Trophoblast cell (in vitro differentiated cells and primary cell): ENCODE measurements around the gene AKIRIN1.

Experiments used
- DNase-seq, 2 donors: peaks; one replicate each; pipeline ENCODE4 v3.0.0-alpha.2; 2016
- H2AFZ ChIP-seq: 2 replicates; pipeline ENCODE4 v1.6.1; 2013; ENCODE audit warnings: low read length, moderate library complexity, mild to moderate bottlenecking; ENCODE audit not compliant: insufficient read depth, poor library complexity
- H2AK5ac ChIP-seq: 2 replicates; pipeline ENCODE4 v1.6.1; 2013; ENCODE audit warnings: mild to moderate bottlenecking, low read length
- H2BK120ac ChIP-seq: 2 replicates; pipeline ENCODE4 v1.6.1; 2013; ENCODE audit warnings: low read length, mild to moderate bottlenecking, moderate library complexity; ENCODE audit not compliant: insufficient read depth, poor library complexity
- H2BK12ac ChIP-seq: 2 replicates; pipeline ENCODE4 v1.6.1; 2013; ENCODE audit warnings: mild to moderate bottlenecking, low read length, moderate library complexity
- H2BK5ac ChIP-seq: 2 replicates; pipeline ENCODE4 v1.6.1; 2013; ENCODE audit warnings: low read length, low read depth, moderate library complexity, mild to moderate bottlenecking; ENCODE audit not compliant: poor library complexity
- H3K14ac ChIP-seq: 2 replicates; pipeline ENCODE4 v1.6.1; 2013; ENCODE audit warnings: mild to moderate bottlenecking, low read length
- H3K18ac ChIP-seq: 2 replicates; pipeline ENCODE4 v1.6.1; 2013; ENCODE audit warnings: mild to moderate bottlenecking, low read length
- H3K23ac ChIP-seq: 2 replicates; pipeline ENCODE4 v1.6.1; 2013; ENCODE audit warnings: low read length
- H3K27ac ChIP-seq: 2 replicates; pipeline ENCODE4 v1.5.1; 2013; ENCODE audit warnings: low read depth, mild to moderate bottlenecking, inconsistent platforms, low read length, moderate library complexity
- H3K27me3 ChIP-seq: 2 replicates; pipeline ENCODE4 v1.6.1; 2013; ENCODE audit warnings: inconsistent platforms, mild to moderate bottlenecking, low read length, moderate library complexity; ENCODE audit not compliant: insufficient read depth
- H3K36me3 ChIP-seq, 2 experiments: 1 replicate in 1 of 2; 2 replicates in 1 of 2; pipeline ENCODE4 v1.6.1; 2013; ENCODE audit warnings: low read length in 2 of 2, mild to moderate bottlenecking in 2 of 2, moderate library complexity in 1 of 2; ENCODE audit not compliant: insufficient read depth in 2 of 2, control insufficient read depth in 1 of 2
- H3K4ac ChIP-seq: 2 replicates; pipeline ENCODE4 v1.6.1; 2013; ENCODE audit warnings: low read depth, mild to moderate bottlenecking, low read length, moderate library complexity
- H3K4me1 ChIP-seq, 2 experiments: 1 replicate in 1 of 2; 2 replicates in 1 of 2; pipeline ENCODE4 v1.6.1; 2013; ENCODE audit warnings: low read length in 2 of 2, mild to moderate bottlenecking in 2 of 2, moderate library complexity in 1 of 2; ENCODE audit not compliant: insufficient read depth in 2 of 2, control insufficient read depth in 1 of 2
- H3K4me2 ChIP-seq: 2 replicates; pipeline ENCODE4 v1.6.1; 2013; ENCODE audit warnings: inconsistent platforms, mild to moderate bottlenecking, low read length, moderate library complexity
- H3K4me3 ChIP-seq: 2 replicates; pipeline ENCODE4 v1.5.1; 2013; ENCODE audit warnings: mild to moderate bottlenecking, low read depth, low read length, inconsistent platforms
- H3K79me1 ChIP-seq: one replicate; pipeline ENCODE4 v1.6.1; 2013; ENCODE audit warnings: low read length
- H3K79me2 ChIP-seq: 2 replicates; pipeline ENCODE4 v1.6.1; 2013; ENCODE audit warnings: low read length, mild to moderate bottlenecking; ENCODE audit not compliant: control insufficient read depth, insufficient read depth, poor library complexity
- H3K9ac ChIP-seq: 2 replicates; pipeline ENCODE4 v1.6.1; 2013; ENCODE audit warnings: mild to moderate bottlenecking, low read length
- H3K9me3 ChIP-seq: 2 replicates; pipeline ENCODE4 v1.6.1; 2013; ENCODE audit warnings: low read depth, mild to moderate bottlenecking, control low read depth, inconsistent platforms, low read length; ENCODE audit not compliant: insufficient read depth
- H4K12ac ChIP-seq: 2 replicates; pipeline ENCODE4 v1.6.1; 2013; ENCODE audit warnings: low read depth, mild to moderate bottlenecking, low read length, moderate library complexity
- H4K8ac ChIP-seq: 2 replicates; pipeline ENCODE4 v1.6.1; 2013; ENCODE audit warnings: low read depth, mild to moderate bottlenecking, low read length, moderate library complexity
- H4K91ac ChIP-seq: one replicate; pipeline ENCODE4 v1.6.1; 2013; ENCODE audit warnings: low read depth, mild to moderate bottlenecking, low read length, moderate library complexity
- WGBS: extraction: QIAGEN DNeasy Blood & Tissue Kit; methylation state at CpG from one replicate; pipeline ENCODE4 v1.1.7; 2013; ENCODE audit warnings: missing lambda C conversion rate; ENCODE audit not compliant: insufficient read length, insufficient coverage; ENCODE audit errors: extremely low coverage; 5-methylcytosine and 5-hydroxymethylcytosine counted together

The AKIRIN1 gene

GRCh38 chr1:39046613-39047210, 55.6 kb downstream of the AKIRIN1 start:
- no peak overlapping the region for H4K12ac ChIP-seq
- peak overlapping the region; percentile 10 for H2BK120ac ChIP-seq
- no peak overlapping the region for H2BK12ac ChIP-seq
- H2BK5ac ChIP-seq, result no peak overlapping the region
- H3K4me2 ChIP-seq, result no peak overlapping the region
- H4K91ac ChIP-seq, result no peak overlapping the region
- no peak for DNase-seq
- H3K4me1 ChIP-seq, result peaks cover 13 to 14% of the 10 kb centered on the region in 2 experiments
- H3K79me1 ChIP-seq, result peaks cover 2% of the 10 kb centered on the region
- no peak overlapping the region for H3K14ac ChIP-seq
- H4K8ac ChIP-seq, result no peak overlapping the region
- H3K36me3 ChIP-seq, result peaks cover 0 to 2% of the 10 kb centered on the region in 2 experiments
- no peak overlapping the region for H3K4ac ChIP-seq
- no peaks in the 10 kb centered on the region for H3K27me3 ChIP-seq
- no peak overlapping the region for H3K23ac ChIP-seq
- no peak overlapping the region for H2AK5ac ChIP-seq
- H3K79me2 ChIP-seq, result no peaks in the 10 kb centered on the region
- WGBS, result no CpG with 5 or more reads among the region's 6 CpGs
- no peak overlapping the region for H3K18ac ChIP-seq
- no peak overlapping the region for H3K4me3 ChIP-seq
- H3K9me3 ChIP-seq, result no peaks in the 10 kb centered on the region
- no peak overlapping the region for H3K9ac ChIP-seq
- H3K27ac ChIP-seq, result peak overlapping the region; percentile 63
- no peak overlapping the region for H2AFZ ChIP-seq

- Histone ChIP-seq H2BK120ac (peak overlapping the region; percentile 10), H3K4ac (no peak overlapping the region), H2BK5ac (peak overlapping the region; percentile 24), H3K4me1 (peaks cover 13 to 14% of the 10 kb centered on the region in 2 experiments), H4K8ac (no peak overlapping the region), H3K9ac (no peak overlapping the region), H2AFZ (no peak overlapping the region), H3K18ac (no peak overlapping the region), H3K79me2 (no peaks in the 10 kb centered on the region), H3K4me3 (no peak overlapping the region), H3K36me3 (peaks cover 0 to 2% of the 10 kb centered on the region in 2 experiments), H3K4me2 (no peak overlapping the region), H3K23ac (no peak overlapping the region), H2AK5ac (no peak overlapping the region), H3K27ac (peak overlapping the region; percentile 63), H3K27me3 (no peaks in the 10 kb centered on the region), H3K79me1 (peaks cover 2% of the 10 kb centered on the region), H3K9me3 (no peaks in the 10 kb centered on the region), H3K14ac (no peak overlapping the region), H2BK12ac (no peak overlapping the region), H4K91ac (no peak overlapping the region), H4K12ac (no peak overlapping the region)
- DNase-seq, result peak; percentile 92 to 94
- WGBS, result no CpG with 5 or more reads among the region's 12 CpGs
These were observed 56.5 kb downstream of the AKIRIN1 start for GRCh38 chr1:39047374-39048229.

GRCh38 chr1:39048745-39049370, 57.8 kb downstream of the AKIRIN1 start:
- no peaks in the 10 kb centered on the region for H3K79me2 ChIP-seq
- no peak overlapping the region for H3K18ac ChIP-seq
- H3K9me3 ChIP-seq, result no peaks in the 10 kb centered on the region
- peaks cover 13 to 14% of the 10 kb centered on the region in 2 experiments for H3K4me1 ChIP-seq
- no peak overlapping the region for H3K14ac ChIP-seq
- H3K9ac ChIP-seq, result no peak overlapping the region
- H2AK5ac ChIP-seq, result no peak overlapping the region
- no peak overlapping the region for H3K4me3 ChIP-seq
- no peak overlapping the region for H3K27ac ChIP-seq
- no peak overlapping the region for H4K8ac ChIP-seq
- H3K4me2 ChIP-seq, result no peak overlapping the region
- no peak overlapping the region for H2AFZ ChIP-seq
- H3K23ac ChIP-seq, result no peak overlapping the region
- no peaks in the 10 kb centered on the region for H3K27me3 ChIP-seq
- H3K4ac ChIP-seq, result no peak overlapping the region
- no CpG with 5 or more reads among the region's 7 CpGs for WGBS
- peaks cover 0 to 2% of the 10 kb centered on the region in 2 experiments for H3K36me3 ChIP-seq
- H2BK12ac ChIP-seq, result no peak overlapping the region
- peaks cover 2% of the 10 kb centered on the region for H3K79me1 ChIP-seq
- no peak overlapping the region for H4K12ac ChIP-seq
- no peak overlapping the region for H2BK120ac ChIP-seq
- no peak overlapping the region for H2BK5ac ChIP-seq
- DNase-seq, result no peak
- no peak overlapping the region for H4K91ac ChIP-seq

GRCh38 chr1:39050001-39050400, 58.9 kb downstream of the AKIRIN1 start:
- H2BK120ac ChIP-seq, result no peak overlapping the region
- no CpG with 5 or more reads among the region's 4 CpGs for WGBS

More at GRCh38 chr1:39050001-39050400, 58.9 kb downstream of the AKIRIN1 start:
- no peak overlapping the region for H3K18ac ChIP-seq
- H2AK5ac ChIP-seq, result no peak overlapping the region
- peaks cover 2% of the 10 kb centered on the region for H3K79me1 ChIP-seq
- H3K36me3 ChIP-seq, result no peaks in the 10 kb centered on the region
- H2BK5ac ChIP-seq, result no peak overlapping the region
- H3K9me3 ChIP-seq, result no peaks in the 10 kb centered on the region
- H3K14ac ChIP-seq, result no peak overlapping the region
- H3K4me1 ChIP-seq, result peaks cover 13 to 14% of the 10 kb centered on the region in 2 experiments
- no peak overlapping the region for H2BK12ac ChIP-seq
- H3K4me3 ChIP-seq, result no peak overlapping the region
- H3K23ac ChIP-seq, result no peak overlapping the region
- H3K27ac ChIP-seq, result no peak overlapping the region
- no peaks in the 10 kb centered on the region for H3K79me2 ChIP-seq
- no peak overlapping the region for H3K9ac ChIP-seq
- H3K4ac ChIP-seq, result no peak overlapping the region
- H4K12ac ChIP-seq, result no peak overlapping the region
- no peak overlapping the region for H2AFZ ChIP-seq
- no peak overlapping the region for H3K4me2 ChIP-seq
- H4K8ac ChIP-seq, result no peak overlapping the region
- DNase-seq, result no peak
- H4K91ac ChIP-seq, result no peak overlapping the region
- no peaks in the 10 kb centered on the region for H3K27me3 ChIP-seq
